ENCODE results near the gene CSF1. TPM values are rescaled to one million over a fixed set of nuclear protein-coding genes. Genes with fewer than 3 reads are reported as not detected.

Gene CSF1
- total and polyA plus RNA-seq, 2 donors (not counting 3 experiments of a cell fraction or from before 2014, with no cell fraction given) = 24.5 to 28.9 TPM

- ChIA-PET CTCF (interaction anchor here (1.7 kb wide), 1 partner anchor 14 kb away, joined by 4 read pairs; no protein-coding TSS in a partner anchor), POLR2A (no interaction called here)
- DNase-seq (ENCODE audit: low read depth, low spot score) = no peak
- H3K9me3 ChIP-seq (replicated peaks; ENCODE audit: control insufficient read depth, insufficient read depth, low read length) = no peaks in the 10 kb centered on the region
- H3K4me3 ChIP-seq (replicated peaks in 1 of 3; ENCODE audit: insufficient read depth in 1 of 3, low read depth in 1 of 3, low read length in 3 of 3) = no peak overlapping the region
- no peak overlapping the region for H2AFZ ChIP-seq (ENCODE audit: low read depth, low read length)
- no peak for FAIRE-seq
- H3K9me1 ChIP-seq (replicated peaks; ENCODE audit: control insufficient read depth, extremely low read depth, insufficient read depth, low read length) = no peaks in the 10 kb centered on the region
- TF ChIP-seq MAX (IDR thresholded peaks at IDR 0.05; ENCODE audit: insufficient read depth, insufficient read length) (no peak), POLR2A (IDR thresholded peaks at IDR 0.05; ENCODE audit: low read depth, low read length) (no peak), POLR2AphosphoS5 (IDR thresholded peaks at IDR 0.05; ENCODE audit: insufficient read depth, low read depth, low read length) (no peak), MYC (IDR thresholded peaks at IDR 0.05; ENCODE audit: low read depth, low read length) (no peak), FOS (IDR thresholded peaks at IDR 0.05; ENCODE audit: borderline replicate concordance, insufficient read depth, low read length) (no peak)
- no peak overlapping the region for H3K4me2 ChIP-seq (ENCODE audit: insufficient read depth, low read length)
- dilution Hi-C loops (cut with MboI; ENCODE audit: extremely low pct_ligation_motif_present, low sequenced_read_pairs) = no loop called here
- H3K27ac ChIP-seq (ENCODE audit: insufficient read depth, low read depth, low read length) = no peak overlapping the region
- no TSS peak for BruUV-seq (replicated peaks)
- no peaks in the 10 kb centered on the region for H3K36me3 ChIP-seq (ENCODE audit: control insufficient read depth in 2 of 2, extremely low read depth in 1 of 2, insufficient read depth in 2 of 2, low read length in 2 of 2)
- peaks cover 8% of the 10 kb centered on the region in 2 experiments for H3K27me3 ChIP-seq (ENCODE audit: control insufficient read depth in 2 of 2, insufficient read depth in 2 of 2, low read length in 2 of 2)
- intact Hi-C loops (cut with micrococcal nuclease) = no loop called here
- H3K4me1 ChIP-seq (ENCODE audit: control insufficient read depth, extremely low read depth, insufficient read depth, low read length) = no peaks in the 10 kb centered on the region
- no peaks in the 10 kb centered on the region for H3K79me2 ChIP-seq (ENCODE audit: control insufficient read depth, insufficient read depth, low read length)
- H3K9ac ChIP-seq (replicated peaks; ENCODE audit: extremely low read depth, insufficient read depth, low read length) = no peak overlapping the region
- no peaks in the 10 kb centered on the region for H4K20me1 ChIP-seq (replicated peaks; ENCODE audit: control insufficient read depth, extremely low read depth, insufficient read depth, low read length)
These were observed 44.6 kb upstream of the CSF1 start for GRCh38 chr1:109866071-109866470.

- Histone ChIP-seq H3K36me3 (ENCODE audit: control insufficient read depth in 2 of 2, extremely low read depth in 1 of 2, insufficient read depth in 2 of 2, low read length in 2 of 2) (no peaks in the 10 kb centered on the region), H4K20me1 (replicated peaks; ENCODE audit: control insufficient read depth, extremely low read depth, insufficient read depth, low read length) (no peaks in the 10 kb centered on the region), H3K27me3 (ENCODE audit: control insufficient read depth in 2 of 2, insufficient read depth in 2 of 2, low read length in 2 of 2) (peaks cover 8 to 15% of the 10 kb centered on the region in 2 experiments), H2AFZ (ENCODE audit: low read depth, low read length) (no peak overlapping the region), H3K4me2 (ENCODE audit: insufficient read depth, low read length) (no peak overlapping the region), H3K9me3 (replicated peaks; ENCODE audit: control insufficient read depth, insufficient read depth, low read length) (no peaks in the 10 kb centered on the region), H3K9me1 (replicated peaks; ENCODE audit: control insufficient read depth, extremely low read depth, insufficient read depth, low read length) (no peaks in the 10 kb centered on the region), H3K9ac (replicated peaks; ENCODE audit: extremely low read depth, insufficient read depth, low read length) (no peak overlapping the region), H3K79me2 (ENCODE audit: control insufficient read depth, insufficient read depth, low read length) (no peaks in the 10 kb centered on the region), H3K4me1 (ENCODE audit: control insufficient read depth, extremely low read depth, insufficient read depth, low read length) (peaks cover 8% of the 10 kb centered on the region), H3K4me3 (replicated peaks in 1 of 3; ENCODE audit: insufficient read depth in 1 of 3, low read depth in 1 of 3, low read length in 3 of 3) (no peak overlapping the region), H3K27ac (ENCODE audit: insufficient read depth, low read depth, low read length) (no peak overlapping the region)
- dilution Hi-C loops (cut with MboI; ENCODE audit: extremely low pct_ligation_motif_present, low sequenced_read_pairs) (no loop called here), intact Hi-C loops (cut with micrococcal nuclease) (no loop called here)
- ChIA-PET POLR2A (no interaction called here), CTCF (no interaction called here)
- TF ChIP-seq JUN (IDR thresholded peaks at IDR 0.05; ENCODE audit: borderline replicate concordance, insufficient read depth, insufficient read length, low read depth) = no peak
- TF ChIP-seq POLR2AphosphoS5 (IDR thresholded peaks at IDR 0.05; ENCODE audit: insufficient read depth, low read depth, low read length) = no peak
- TF ChIP-seq POLR2A (IDR thresholded peaks at IDR 0.05; ENCODE audit: low read depth, low read length) = no peak
- no peak for TF ChIP-seq MAX (IDR thresholded peaks at IDR 0.05; ENCODE audit: insufficient read depth, insufficient read length)
- TF ChIP-seq FOS (IDR thresholded peaks at IDR 0.05; ENCODE audit: borderline replicate concordance, insufficient read depth, low read length) = no peak
- TF ChIP-seq GATA2 (IDR thresholded peaks at IDR 0.05; ENCODE audit: insufficient read depth, insufficient read length, low read depth, low read length) = no peak
- no peak for TF ChIP-seq MYC (IDR thresholded peaks at IDR 0.05; ENCODE audit: low read depth, low read length)
- TF ChIP-seq EZH2 (IDR thresholded peaks at IDR 0.05; ENCODE audit: borderline replicate concordance, low read depth, low read length, severe bottlenecking) = no peak
- no peak for TF ChIP-seq CTCF (IDR thresholded peaks at IDR 0.05; ENCODE audit: extremely low read depth in 1 of 2, insufficient read depth in 1 of 2, low read depth in 1 of 2, low read length in 2 of 2)
- no peak for DNase-seq (ENCODE audit: low read depth, low spot score)
- BruUV-seq (replicated peaks) = no TSS peak
- FAIRE-seq = no peak
These were observed 37.1 kb upstream of the CSF1 start for GRCh38 chr1:109873278-109874175.
